ENCODE data around the gene SLC7A6OS. TPM values are rescaled to one million over a fixed set of nuclear protein-coding genes. Genes with fewer than 3 reads are reported as not detected.
A peak's percentile ranks its signal among the peaks of the same experiment; 100 is the strongest.

Gene SLC7A6OS
- total RNA-seq, 1 donor from 2014 or later, result 16.8 TPM

DNA sequence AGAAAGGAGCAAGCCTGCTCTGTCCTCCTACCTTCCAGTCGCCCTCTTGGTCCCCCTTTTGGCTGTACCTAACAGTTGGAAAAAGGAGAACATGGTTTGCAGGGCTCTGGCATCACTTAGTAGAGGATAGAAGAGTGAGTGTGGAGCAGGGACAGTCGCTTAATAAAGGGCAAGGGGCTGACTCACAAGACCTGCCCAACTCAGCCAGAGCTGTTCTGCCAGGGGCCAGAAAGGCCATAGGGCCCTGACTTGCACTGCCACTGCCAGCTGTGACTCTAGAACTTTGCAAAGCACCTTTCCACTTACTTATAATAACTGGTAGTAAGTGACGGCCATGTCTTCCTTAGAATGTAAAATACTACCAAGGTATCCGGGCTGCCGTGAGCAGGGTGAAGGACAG is 13.6 kb upstream of the SLC7A6OS start:
- TF ChIP-seq, protein P1, sequence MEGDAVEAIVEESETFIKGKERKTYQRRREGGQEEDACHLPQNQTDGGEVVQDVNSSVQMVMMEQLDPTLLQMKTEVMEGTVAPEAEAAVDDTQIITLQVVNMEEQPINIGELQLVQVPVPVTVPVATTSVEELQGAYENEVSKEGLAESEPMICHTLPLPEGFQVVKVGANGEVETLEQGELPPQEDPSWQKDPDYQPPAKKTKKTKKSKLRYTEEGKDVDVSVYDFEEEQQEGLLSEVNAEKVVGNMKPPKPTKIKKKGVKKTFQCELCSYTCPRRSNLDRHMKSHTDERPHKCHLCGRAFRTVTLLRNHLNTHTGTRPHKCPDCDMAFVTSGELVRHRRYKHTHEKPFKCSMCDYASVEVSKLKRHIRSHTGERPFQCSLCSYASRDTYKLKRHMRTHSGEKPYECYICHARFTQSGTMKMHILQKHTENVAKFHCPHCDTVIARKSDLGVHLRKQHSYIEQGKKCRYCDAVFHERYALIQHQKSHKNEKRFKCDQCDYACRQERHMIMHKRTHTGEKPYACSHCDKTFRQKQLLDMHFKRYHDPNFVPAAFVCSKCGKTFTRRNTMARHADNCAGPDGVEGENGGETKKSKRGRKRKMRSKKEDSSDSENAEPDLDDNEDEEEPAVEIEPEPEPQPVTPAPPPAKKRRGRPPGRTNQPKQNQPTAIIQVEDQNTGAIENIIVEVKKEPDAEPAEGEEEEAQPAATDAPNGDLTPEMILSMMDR (IDR thresholded peaks at IDR 0.05), result no peak
- ATAC-seq (no peak), DNase-seq (no peak)
- H3K36me3 ChIP-seq, result peaks cover 54% of the 10 kb centered on the region
- H3K4me3 ChIP-seq, result no peak overlapping the region
- H3K27ac ChIP-seq, result no peak overlapping the region
- intact Hi-C loops (cut with DNase I), result no loop called here
- H3K4me1 ChIP-seq, result peaks cover 9% of the 10 kb centered on the region
- H3K9me3 ChIP-seq, result no peaks in the 10 kb centered on the region
- H3K27me3 ChIP-seq (ENCODE audit: low read depth), result no peaks in the 10 kb centered on the region

DNA sequence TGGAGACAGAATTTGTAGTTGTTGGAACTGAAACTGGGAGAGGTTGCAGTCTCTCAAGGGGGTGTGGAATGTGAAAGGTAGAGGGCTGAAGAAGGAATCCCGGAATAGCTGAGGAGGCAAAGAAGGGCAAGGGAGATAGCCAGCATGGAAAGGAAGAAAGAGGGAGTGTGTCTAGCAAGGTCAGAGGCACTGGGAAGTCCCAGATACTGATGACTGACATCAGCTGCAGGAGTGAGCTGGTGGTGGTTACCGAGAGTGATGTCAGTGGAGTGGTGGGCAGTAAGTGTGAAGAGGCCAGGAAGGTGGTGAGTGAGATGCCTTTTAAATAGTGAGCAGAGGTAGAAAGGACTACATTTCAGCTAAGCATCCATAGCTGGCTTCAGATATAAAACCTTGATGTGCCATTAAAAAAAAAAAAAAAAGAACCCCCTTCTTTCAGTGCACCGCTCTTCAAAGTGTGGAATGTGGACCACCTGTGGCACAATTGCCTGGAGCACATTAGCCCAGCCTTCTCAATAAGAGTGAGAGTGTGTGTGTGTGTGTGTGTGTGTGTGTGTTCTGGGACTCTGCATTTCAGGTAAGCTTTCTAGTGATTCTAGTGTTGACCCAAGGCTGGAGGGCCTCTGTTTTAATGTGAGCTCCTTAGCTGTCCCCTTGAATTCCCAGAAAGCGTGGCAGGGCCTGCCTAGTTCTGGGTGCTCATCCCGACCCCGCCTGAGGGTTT is 8.6 kb upstream of the SLC7A6OS start:
- Histone ChIP-seq H3K9me3 (no peaks in the 10 kb centered on the region), H3K27me3 (ENCODE audit: low read depth) (no peaks in the 10 kb centered on the region), H3K4me3 (no peak overlapping the region), H3K36me3 (peaks cover 60% of the 10 kb centered on the region), H3K27ac (no peak overlapping the region), H3K4me1 (no peaks in the 10 kb centered on the region)
- DNase-seq, result no peak
- intact Hi-C loops (cut with DNase I), result no loop called here
- TF ChIP-seq, protein P1 (IDR thresholded peaks at IDR 0.05), result no peak
- peak; percentile 24 to 45 for ATAC-seq

DNA sequence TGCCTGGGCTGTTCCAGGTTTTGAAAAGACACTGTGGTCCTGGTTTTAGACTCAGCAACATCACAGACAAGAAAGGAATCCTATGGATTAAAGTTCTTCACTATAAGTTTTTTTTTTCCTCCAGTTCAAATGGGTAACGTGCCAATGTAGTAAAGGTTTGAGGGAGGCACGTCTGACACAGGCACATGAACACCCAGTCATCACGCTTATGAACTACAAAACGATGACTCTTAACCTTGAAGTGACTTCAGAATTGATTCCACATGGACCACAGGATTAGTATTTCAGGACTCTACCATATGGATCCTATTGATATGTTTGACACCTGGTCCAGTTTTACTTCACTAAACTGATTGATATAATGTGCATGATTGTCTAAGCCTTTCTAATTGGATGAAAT is 2.4 kb upstream of the SLC7A6OS start:
- peaks cover 32% of the 10 kb centered on the region for H3K36me3 ChIP-seq
- H3K9me3 ChIP-seq, result no peaks in the 10 kb centered on the region
- ATAC-seq (no peak), DNase-seq (no peak)
- H3K27me3 ChIP-seq (ENCODE audit: low read depth), result no peaks in the 10 kb centered on the region
- H3K27ac ChIP-seq, result no peak overlapping the region
- intact Hi-C loops (cut with DNase I), result no loop called here
- H3K4me1 ChIP-seq, result peaks cover 38% of the 10 kb centered on the region
- H3K4me3 ChIP-seq, result no peak overlapping the region
- TF ChIP-seq, protein P1 (IDR thresholded peaks at IDR 0.05), result no peak

DNA sequence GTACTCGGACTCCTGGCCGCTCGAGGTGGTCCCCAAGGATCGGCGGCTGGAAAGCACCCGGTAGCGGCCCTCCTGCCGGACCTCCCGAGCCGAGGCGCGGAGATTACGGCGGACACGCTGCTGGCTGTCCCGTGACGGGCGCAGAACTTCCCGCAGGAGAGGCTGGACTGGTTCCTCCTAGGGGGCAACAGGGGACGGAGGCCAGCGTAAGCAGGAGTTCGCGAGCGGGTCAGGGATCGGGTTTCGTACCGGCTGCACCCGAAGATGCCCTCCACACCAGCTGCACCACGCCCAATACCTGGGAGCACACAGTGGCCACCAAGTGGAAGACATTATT is 341 bp downstream of the SLC7A6OS start:
- no peaks in the 10 kb centered on the region for H3K9me3 ChIP-seq
- H3K4me3 ChIP-seq, result peak overlapping the region; percentile 98
- peaks cover 46% of the 10 kb centered on the region for H3K4me1 ChIP-seq
- peak overlapping the region; percentile 86 for H3K27ac ChIP-seq
- H3K36me3 ChIP-seq, result peaks cover 40% of the 10 kb centered on the region
- ATAC-seq (peak; percentile 60 to 67), DNase-seq (no peak)
- intact Hi-C loops (cut with DNase I), result no loop called here
- TF ChIP-seq, protein P1 (IDR thresholded peaks at IDR 0.05), result no peak
- H3K27me3 ChIP-seq (ENCODE audit: low read depth), result no peaks in the 10 kb centered on the region

DNA sequence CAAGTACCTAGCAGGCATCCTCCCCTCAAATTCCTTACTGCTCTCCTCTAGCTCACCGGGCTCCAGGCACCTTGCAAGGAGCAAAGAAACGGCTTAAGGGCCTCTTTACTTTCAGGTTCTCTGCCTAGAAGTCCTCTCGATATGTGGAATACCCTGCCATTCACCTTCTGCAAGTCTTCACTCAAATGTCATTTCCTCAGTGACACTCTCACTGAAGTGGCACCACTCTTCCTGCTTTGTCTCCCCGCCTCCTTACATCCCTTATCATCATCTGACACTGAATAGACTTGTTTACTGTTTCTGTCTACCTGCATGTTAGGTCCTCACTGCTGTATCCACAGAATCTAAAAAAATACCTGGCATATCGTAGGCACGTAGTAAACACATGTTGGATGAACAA is 947 bp downstream of the SLC7A6OS start:
- Histone ChIP-seq H3K4me3 (peak overlapping the region; percentile 98), H3K27me3 (ENCODE audit: low read depth) (no peaks in the 10 kb centered on the region), H3K4me1 (peaks cover 46% of the 10 kb centered on the region), H3K27ac (peak overlapping the region; percentile 86), H3K9me3 (no peaks in the 10 kb centered on the region), H3K36me3 (peaks cover 46% of the 10 kb centered on the region)
- ATAC-seq (no peak), DNase-seq (no peak)
- TF ChIP-seq, protein P1 (IDR thresholded peaks at IDR 0.05), result no peak
- intact Hi-C loops (cut with DNase I), result no loop called here
